Neural cell (in vitro differentiated cells): Measurements from ENCODE around the gene SPINK8. TPM values are rescaled to one million over a fixed set of nuclear protein-coding genes. Genes with fewer than 3 reads are reported as not detected.

Experiments
- H2AFZ ChIP-seq: fragments of 200-600, 300-800 bp; sonication (generic), shearing (Covaris generic); 2 replicates; pipeline ENCODE4 v1.6.0; 2014; ENCODE audit warnings: low read depth, mild to moderate bottlenecking, antibody characterized with exemption, low read length, moderate library complexity
- H3F3A ChIP-seq: fragments of 200-600 bp; shearing (Covaris generic); 2 replicates; pipeline ENCODE4 v1.6.1; 2016; ENCODE audit warnings: mild to moderate bottlenecking, moderate library complexity, mixed read lengths, antibody characterized with exemption, low read length; ENCODE audit not compliant: insufficient read depth, poor library complexity, severe bottlenecking
- H3K27ac ChIP-seq: fragments of 200-600, 300-800 bp; sonication (generic), shearing (Covaris generic); 2 replicates; pipeline ENCODE4 v1.5.1; 2014; ENCODE audit warnings: mild to moderate bottlenecking, low read length, moderate library complexity
- H3K27me3 ChIP-seq: fragments of 300-800, 200-600 bp; sonication (generic), shearing (Covaris generic); 2 replicates; pipeline ENCODE4 v1.6.0; 2014; ENCODE audit warnings: mild to moderate bottlenecking, low read depth, low read length, moderate library complexity; ENCODE audit not compliant: insufficient read depth
- H3K36me3 ChIP-seq: fragments of 300-800, 200-600 bp; sonication (generic), shearing (Covaris generic); 2 replicates; pipeline ENCODE4 v1.5.1; 2014; ENCODE audit warnings: mild to moderate bottlenecking, antibody characterized with exemption, low read length, moderate library complexity; ENCODE audit not compliant: insufficient read depth
- H3K4me2 ChIP-seq: fragments of 300-800, 200-600 bp; sonication (generic), shearing (Covaris generic); 2 replicates; pipeline ENCODE4 v1.6.0; 2014; ENCODE audit warnings: mild to moderate bottlenecking, low read length
- H3K4me3 ChIP-seq: fragments of 300-800, 200-600 bp; sonication (generic), shearing (Covaris generic); 2 replicates; pipeline ENCODE4 v1.5.1; 2014; ENCODE audit warnings: mild to moderate bottlenecking, low read length, moderate library complexity
- H3K79me2 ChIP-seq: fragments of 200-600 bp; shearing (Covaris generic); replicated peaks from 2 replicates; pipeline ENCODE4 v1.6.0; 2014; ENCODE audit warnings: mild to moderate bottlenecking, low read length, moderate library complexity; ENCODE audit not compliant: insufficient read depth
- H3K9ac ChIP-seq: fragments of 300-800, 200-600 bp; sonication (generic), shearing (Covaris generic); 2 replicates; pipeline ENCODE4 v1.6.1; 2016; ENCODE audit warnings: mild to moderate bottlenecking, low read length, mixed read lengths
- H3K9me2 ChIP-seq: fragments of 200-600 bp; shearing (Covaris generic); 2 replicates; pipeline ENCODE4 v1.6.1; 2016; ENCODE audit warnings: mild to moderate bottlenecking, low read length, mixed read lengths; ENCODE audit not compliant: insufficient read depth
- H3K9me3 ChIP-seq: fragments of 200-600, 300-800 bp; sonication (generic), shearing (Covaris generic); 2 replicates; pipeline ENCODE4 v1.6.1; 2016; ENCODE audit warnings: mild to moderate bottlenecking, mixed run types, low read length, moderate library complexity, mixed read lengths
- H4K20me1 ChIP-seq: fragments of 200-600 bp; shearing (Covaris generic); 2 replicates; pipeline ENCODE4 v1.6.1; 2016; ENCODE audit warnings: mild to moderate bottlenecking, mixed run types; ENCODE audit not compliant: insufficient read depth
- CTCF ChIP-seq: fragments of 450-650 bp; IDR thresholded peaks from 2 replicates; pipeline ENCODE4 v1.5.1; 2014; ENCODE audit warnings: antibody characterized with exemption, mild to moderate bottlenecking, moderate library complexity; ENCODE audit not compliant: poor library complexity, severe bottlenecking
- EP300 ChIP-seq: fragments of 450-650 bp; conservative IDR thresholded peaks from 2 replicates; pipeline ENCODE4 v1.6.1; 2014; ENCODE audit warnings: antibody characterized with exemption, mild to moderate bottlenecking, moderate library complexity; ENCODE audit not compliant: poor library complexity, severe bottlenecking
- EZH2 ChIP-seq: fragments of 200-600, 300-800 bp; shearing (Covaris generic), sonication (generic); IDR thresholded peaks from 2 replicates; pipeline ENCODE4 v1.6.1; 2014; ENCODE audit warnings: antibody characterized with exemption, low read length, borderline replicate concordance, mild to moderate bottlenecking; ENCODE audit not compliant: insufficient read depth, poor library complexity, severe bottlenecking
- MXI1 ChIP-seq: fragments of 450-650 bp; conservative IDR thresholded peaks from 2 replicates; pipeline ENCODE4 v1.6.1; 2014; ENCODE audit warnings: antibody characterized with exemption, mild to moderate bottlenecking; ENCODE audit not compliant: poor library complexity, severe bottlenecking
- POLR2AphosphoS5 ChIP-seq: IDR thresholded peaks from 2 replicates; pipeline ENCODE4 v1.6.1; 2012
- RAD21 ChIP-seq: fragments of 450-650 bp; conservative IDR thresholded peaks from 2 replicates; pipeline ENCODE4 v1.6.1; 2014; ENCODE audit warnings: antibody characterized with exemption, mild to moderate bottlenecking, moderate library complexity
- REST ChIP-seq: IDR thresholded peaks from 2 replicates; pipeline ENCODE4 v1.6.1; 2012; ENCODE audit warnings: borderline replicate concordance
- SMC3 ChIP-seq: fragments of 450-650 bp; conservative IDR thresholded peaks from 2 replicates; pipeline ENCODE4 v1.6.1; 2014; ENCODE audit warnings: antibody characterized with exemption, mild to moderate bottlenecking, moderate library complexity; ENCODE audit not compliant: poor library complexity
- TAF1 ChIP-seq: IDR thresholded peaks from 2 replicates; pipeline ENCODE4 v1.6.1; 2012; ENCODE audit warnings: low read depth
- polyA plus RNA-seq: library from polyadenylated mRNA; depleted of rRNA; stranded (reverse); fragments of >200 nt; gene quantifications from 2 replicates; pipeline ENCODE4 v1.2.3, GENCODE V29; 2014

SPINK8 gene
- polyA plus RNA-seq, 1 donor from 2014 or later = not detected

- Histone ChIP-seq H3K4me2 (no peak overlapping the region), H3F3A (no peaks in the 10 kb centered on the region), H3K9me2 (no peaks in the 10 kb centered on the region), H3K9me3 (no peaks in the 10 kb centered on the region), H3K4me3 (no peak overlapping the region), H3K27ac (no peak overlapping the region), H3K79me2 (no peaks in the 10 kb centered on the region), H3K36me3 (no peaks in the 10 kb centered on the region), H4K20me1 (no peaks in the 10 kb centered on the region), H3K27me3 (no peaks in the 10 kb centered on the region), H2AFZ (no peak overlapping the region), H3K9ac (no peak overlapping the region)
- no peak for TF ChIP-seq MXI1
- TF ChIP-seq CTCF = no peak
- no peak for TF ChIP-seq EP300
- TF ChIP-seq POLR2AphosphoS5 = no peak
- no peak for TF ChIP-seq REST
- no peak for TF ChIP-seq SMC3
- TF ChIP-seq TAF1 = no peak
- TF ChIP-seq RAD21 = no peak
- TF ChIP-seq EZH2 = no peak
Measured at GRCh38 chr3:48345946-48346572, 12.6 kb upstream of the SPINK8 start.

GRCh38 chr3:48344867-48345507 lies 11.5 kb upstream of the SPINK8 start:
- H3K9ac ChIP-seq = no peak overlapping the region
- H4K20me1 ChIP-seq = no peaks in the 10 kb centered on the region
- no peaks in the 10 kb centered on the region for H3K36me3 ChIP-seq
- no peaks in the 10 kb centered on the region for H3K9me2 ChIP-seq
- no peak overlapping the region for H3K4me2 ChIP-seq
- H2AFZ ChIP-seq = no peak overlapping the region
- no peaks in the 10 kb centered on the region for H3K9me3 ChIP-seq
- H3K4me3 ChIP-seq = no peak overlapping the region
- H3K27ac ChIP-seq = no peak overlapping the region
- H3K79me2 ChIP-seq = no peaks in the 10 kb centered on the region
- no peaks in the 10 kb centered on the region for H3F3A ChIP-seq
- TF ChIP-seq TAF1 (no peak), REST (no peak), EP300 (no peak)
- no peaks in the 10 kb centered on the region for H3K27me3 ChIP-seq
